ENCODE results near the gene TXK.
"Not testable (repeated sequence)": the region's sequence is repeated elsewhere in the genome, so short reads cannot be mapped to it uniquely, and the experiment has no call there.

TXK gene

DNA sequence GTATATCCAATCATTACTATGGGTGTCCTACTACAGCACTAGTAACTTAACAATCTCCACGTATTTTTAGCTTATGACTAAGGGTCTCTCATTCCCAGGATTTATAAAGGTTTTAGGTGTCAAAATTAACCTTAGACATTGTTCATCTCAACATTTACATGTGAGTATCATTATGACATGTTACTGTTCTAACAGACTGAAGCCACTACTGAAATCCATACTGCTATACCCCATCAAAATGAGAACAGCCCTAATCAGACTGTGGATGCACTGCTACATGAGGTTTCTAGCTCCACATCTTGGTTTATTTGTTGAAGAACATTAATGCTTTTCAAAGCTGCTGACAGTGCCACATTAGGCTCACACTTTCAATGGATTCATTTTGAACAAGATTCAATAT lies 35.6 kb upstream of the TXK start:
- TF ChIP-seq, protein P1, sequence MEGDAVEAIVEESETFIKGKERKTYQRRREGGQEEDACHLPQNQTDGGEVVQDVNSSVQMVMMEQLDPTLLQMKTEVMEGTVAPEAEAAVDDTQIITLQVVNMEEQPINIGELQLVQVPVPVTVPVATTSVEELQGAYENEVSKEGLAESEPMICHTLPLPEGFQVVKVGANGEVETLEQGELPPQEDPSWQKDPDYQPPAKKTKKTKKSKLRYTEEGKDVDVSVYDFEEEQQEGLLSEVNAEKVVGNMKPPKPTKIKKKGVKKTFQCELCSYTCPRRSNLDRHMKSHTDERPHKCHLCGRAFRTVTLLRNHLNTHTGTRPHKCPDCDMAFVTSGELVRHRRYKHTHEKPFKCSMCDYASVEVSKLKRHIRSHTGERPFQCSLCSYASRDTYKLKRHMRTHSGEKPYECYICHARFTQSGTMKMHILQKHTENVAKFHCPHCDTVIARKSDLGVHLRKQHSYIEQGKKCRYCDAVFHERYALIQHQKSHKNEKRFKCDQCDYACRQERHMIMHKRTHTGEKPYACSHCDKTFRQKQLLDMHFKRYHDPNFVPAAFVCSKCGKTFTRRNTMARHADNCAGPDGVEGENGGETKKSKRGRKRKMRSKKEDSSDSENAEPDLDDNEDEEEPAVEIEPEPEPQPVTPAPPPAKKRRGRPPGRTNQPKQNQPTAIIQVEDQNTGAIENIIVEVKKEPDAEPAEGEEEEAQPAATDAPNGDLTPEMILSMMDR (conservative IDR thresholded peaks at IDR 0.05; ENCODE audit: low read length), result no peak
- H3K4me3 ChIP-seq (ENCODE audit: low read length), result no peak overlapping the region
- no peak for DNase-seq (ENCODE audit: low read depth)

DNA sequence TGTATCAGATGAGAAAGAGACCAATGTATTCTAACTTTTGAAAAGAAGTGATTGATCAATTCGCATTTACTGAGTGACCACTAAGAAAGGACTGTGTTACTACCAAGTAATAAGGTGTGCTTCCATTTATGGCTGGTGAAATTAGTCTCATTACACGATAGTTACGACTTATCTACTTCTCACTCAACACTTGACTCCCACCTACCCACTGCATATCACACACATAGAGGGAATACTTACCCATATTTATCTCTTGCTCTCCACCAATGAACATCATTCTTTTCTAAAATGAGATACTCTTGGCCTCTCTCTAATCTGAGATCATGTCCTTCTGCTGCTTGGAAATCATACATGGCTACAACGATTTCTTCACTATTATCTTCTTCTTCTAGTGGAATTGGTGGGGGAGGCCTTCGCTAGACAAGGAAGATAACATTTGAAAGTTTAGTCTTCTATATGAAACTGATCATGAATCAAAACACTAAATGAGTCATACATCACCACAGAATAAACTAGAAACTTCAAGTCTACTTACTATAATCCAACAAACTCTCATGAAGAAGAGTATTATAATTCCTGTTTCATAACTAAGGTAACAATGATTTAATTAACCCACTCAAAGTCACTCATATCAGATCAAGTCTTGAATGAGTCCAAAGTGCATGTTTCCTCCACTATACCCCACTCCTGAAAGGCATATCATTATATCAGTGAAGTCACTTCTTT lies 33.7 kb upstream of the TXK start:
- H3K4me3 ChIP-seq (ENCODE audit: low read length), result no peak overlapping the region
- TF ChIP-seq, protein P1 (conservative IDR thresholded peaks at IDR 0.05; ENCODE audit: low read length), result no peak
- no peak for DNase-seq (ENCODE audit: low read depth)

DNA sequence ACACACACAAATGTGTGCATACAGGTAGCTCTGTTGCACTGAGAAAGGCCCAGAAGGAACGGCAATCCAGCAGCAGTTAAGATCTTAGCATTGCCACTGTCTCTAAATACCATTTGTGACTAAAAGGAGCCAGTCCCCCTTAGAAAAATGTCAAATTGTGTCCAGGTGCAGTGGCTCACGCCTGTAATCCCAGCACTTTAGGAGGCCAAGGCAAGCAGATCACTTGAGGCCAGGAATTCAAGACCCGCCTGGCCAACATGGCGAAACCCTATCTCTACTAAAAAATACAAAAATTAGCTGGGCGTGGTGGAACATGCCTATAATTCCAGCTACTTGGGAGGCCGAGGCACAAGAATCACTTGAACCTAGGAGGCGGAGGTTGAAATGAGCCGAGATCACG lies 30.5 kb upstream of the TXK start:
- not testable (repeated sequence) for H3K4me3 ChIP-seq (ENCODE audit: low read length); DNase-seq (ENCODE audit: low read depth)

DNA sequence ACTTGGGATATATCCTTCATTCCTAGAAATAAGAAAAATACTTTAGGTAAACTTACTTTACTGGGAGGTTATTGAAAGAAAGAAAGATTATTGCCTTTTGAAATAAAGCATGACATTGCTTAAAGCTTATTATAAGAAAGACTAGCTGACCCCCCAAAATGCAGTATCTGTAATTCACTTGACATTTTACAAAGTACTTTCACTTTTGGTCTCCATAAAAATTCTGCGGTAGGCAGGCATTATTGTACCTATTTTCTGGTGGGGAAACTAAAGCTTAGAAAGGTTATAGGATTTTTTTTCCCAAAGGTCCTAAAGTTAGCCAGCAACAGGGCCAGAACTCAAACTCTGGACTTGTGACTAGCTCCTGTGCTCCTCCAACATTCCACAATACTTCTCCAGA lies 29.7 kb upstream of the TXK start:
- no peak for DNase-seq (ENCODE audit: low read depth)
- no peak overlapping the region for H3K4me3 ChIP-seq (ENCODE audit: low read length)
- TF ChIP-seq, protein P1 (conservative IDR thresholded peaks at IDR 0.05; ENCODE audit: low read length), result no peak

DNA sequence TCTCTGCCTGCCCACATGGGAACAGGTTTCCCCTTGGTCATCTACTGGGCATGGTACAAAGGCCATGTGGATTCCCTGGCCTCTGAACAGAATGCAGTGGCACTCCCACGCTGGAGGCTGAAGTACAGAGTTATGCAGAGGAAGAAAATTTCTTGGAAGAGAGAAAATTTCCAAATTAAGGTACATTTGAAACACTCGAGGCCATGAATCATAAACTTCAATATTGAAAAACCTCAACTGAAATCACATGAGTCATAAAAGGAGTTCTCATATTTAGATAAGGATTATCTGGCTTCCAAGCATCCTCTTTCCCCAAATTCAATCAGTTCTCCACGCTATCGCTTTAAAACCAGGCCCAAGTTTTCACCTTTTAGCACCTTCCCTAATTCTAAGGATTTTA lies 28.1 kb upstream of the TXK start:
- no peak overlapping the region for H3K4me3 ChIP-seq (ENCODE audit: low read length)
- TF ChIP-seq, protein P1 (conservative IDR thresholded peaks at IDR 0.05; ENCODE audit: low read length), result no peak
- no peak for DNase-seq (ENCODE audit: low read depth)

DNA sequence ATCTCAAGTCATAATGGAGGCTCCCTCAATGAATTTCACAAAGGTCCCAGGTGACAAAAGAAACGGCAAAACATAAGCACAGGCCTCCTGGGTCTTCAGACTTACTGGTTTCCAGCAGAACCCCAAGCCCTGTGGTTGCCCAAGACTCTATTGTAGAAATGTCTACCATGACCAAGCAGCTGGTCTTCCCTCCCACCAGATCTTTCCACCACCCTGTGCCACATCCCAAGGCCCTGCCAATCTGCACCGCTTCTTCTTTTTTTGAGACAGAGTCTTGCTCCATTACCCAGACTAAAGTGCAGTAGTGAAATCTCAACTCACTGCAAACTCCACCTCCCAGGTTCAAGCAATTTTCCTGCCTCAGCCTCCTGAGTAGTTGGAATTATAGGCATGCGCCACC lies 23.2 kb upstream of the TXK start:
- no peak overlapping the region for H3K4me3 ChIP-seq (ENCODE audit: low read length)
- no peak for DNase-seq (ENCODE audit: low read depth)
- TF ChIP-seq, protein P1 (conservative IDR thresholded peaks at IDR 0.05; ENCODE audit: low read length), result no peak

DNA sequence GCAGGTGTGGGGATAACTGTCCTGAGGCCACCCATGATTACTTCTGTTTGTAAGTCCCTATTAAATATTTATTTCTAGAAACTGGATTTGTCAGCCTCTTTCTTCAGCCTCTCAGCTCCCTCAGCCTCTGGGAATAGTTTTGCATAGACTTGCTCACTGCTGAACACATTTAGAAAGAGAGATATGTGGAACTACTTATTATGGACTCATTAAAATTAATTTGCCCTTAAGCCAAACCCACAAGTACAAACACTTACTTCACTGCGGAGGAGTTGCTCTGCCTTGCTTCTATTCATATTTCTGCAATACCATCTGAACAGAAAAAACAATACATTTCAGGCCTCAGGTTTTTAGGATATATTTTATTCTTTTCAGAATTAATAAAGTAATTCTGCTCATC lies 22.4 kb upstream of the TXK start:
- no peak for DNase-seq (ENCODE audit: low read depth)
- TF ChIP-seq, protein P1 (conservative IDR thresholded peaks at IDR 0.05; ENCODE audit: low read length), result no peak
- no peak overlapping the region for H3K4me3 ChIP-seq (ENCODE audit: low read length)
